Testis (tissue), 3 donors: Measurements from ENCODE around the gene SHF. TPM values are rescaled to one million over a fixed set of nuclear protein-coding genes. Genes with fewer than 3 reads are reported as not detected.

ENCODE experiments used
- DNase-seq: peaks from one replicate; pipeline ENCODE4 v3.0.0-alpha.2; 2019
- H3K27ac ChIP-seq, 2 donors: fragments of 200-600 bp; sonication (generic); one replicate each; pipeline ENCODE4 v1.5.1; 2019
- H3K27me3 ChIP-seq: fragments of 200-600 bp; sonication (generic); one replicate; pipeline ENCODE4 v1.5.1; 2019
- H3K36me3 ChIP-seq: fragments of 200-600 bp; sonication (generic); one replicate; pipeline ENCODE4 v1.5.1; 2017; ENCODE audit warnings: low read depth; ENCODE audit errors: missing control alignments
- H3K4me1 ChIP-seq: fragments of 200-600 bp; sonication (generic); one replicate; pipeline ENCODE4 v1.5.1; 2019
- H3K4me3 ChIP-seq, 2 donors: fragments of 200-600 bp; sonication (generic); one replicate each; pipeline ENCODE4 v1.5.1; 2017 to 2019
- H3K9me3 ChIP-seq: fragments of 200-600 bp; sonication (generic); one replicate; pipeline ENCODE4 v1.5.1; 2017
- POLR2A ChIP-seq: fragments of 450-650 bp; IDR thresholded peaks from one replicate; pipeline ENCODE4 v1.6.1; 2017; ENCODE audit warnings: antibody characterized with exemption, mild to moderate bottlenecking, moderate library complexity
- WGBS, 2 donors: methylation state at CpG; one replicate each; pipeline ENCODE4 v1.1.5; 2018; 5-methylcytosine and 5-hydroxymethylcytosine counted together
- intact Hi-C: fragments of 100-400 bp; cut with DNase I; formaldehyde crosslinking; loops from one replicate; pipeline ENCODE4 v1.15.1; 2023; ENCODE audit warnings: low total_unique reads
- polyA plus RNA-seq: library from polyadenylated mRNA; stranded (reverse); fragments of 350-450 nt; fragmentation: Illumina TruSeq; extraction: RNeasy Lipid Tissue Mini Kit (QIAGEN cat#74804); gene quantifications from one replicate; pipeline ENCODE4 v1.2.3, GENCODE V29; 2014; ENCODE audit warnings: low read depth, low replicate concordance; ENCODE audit not compliant: insufficient read depth
- total RNA-seq, 2 donors: library from RNA; depleted of rRNA; stranded (reverse); fragments of >200 nt; gene quantifications; one replicate each; pipeline ENCODE4 v1.2.3, GENCODE V29; 2016
- TF ChIP-seq, protein P1 (sequence below), 3 experiments: fragments of 450-650 bp in 2 of 3; fragments of 200-600 bp in 1 of 3; sonication (generic) in 1 of 3; IDR thresholded peaks; one replicate each; pipeline ENCODE4 v1.5.1; 2016 to 2019; ENCODE audit warnings: antibody characterized with exemption in 3 of 3, mild to moderate bottlenecking in 2 of 3, moderate library complexity in 1 of 3

The SHF gene
- total and polyA plus RNA-seq, 3 donors from 2014 or later = 9.3 to 13.2 (median 12.7) TPM

- Histone ChIP-seq H3K27ac (peak overlapping the region; percentile 42 to 75), H3K36me3 (no peaks in the 10 kb centered on the region), H3K4me3 (peak overlapping the region; percentile 72 to 77), H3K27me3 (no peaks in the 10 kb centered on the region), H3K4me1 (no peaks in the 10 kb centered on the region), H3K9me3 (no peaks in the 10 kb centered on the region)
- intact Hi-C loops = no loop called here
- TF ChIP-seq POLR2A = no peak
- TF ChIP-seq, protein P1, sequence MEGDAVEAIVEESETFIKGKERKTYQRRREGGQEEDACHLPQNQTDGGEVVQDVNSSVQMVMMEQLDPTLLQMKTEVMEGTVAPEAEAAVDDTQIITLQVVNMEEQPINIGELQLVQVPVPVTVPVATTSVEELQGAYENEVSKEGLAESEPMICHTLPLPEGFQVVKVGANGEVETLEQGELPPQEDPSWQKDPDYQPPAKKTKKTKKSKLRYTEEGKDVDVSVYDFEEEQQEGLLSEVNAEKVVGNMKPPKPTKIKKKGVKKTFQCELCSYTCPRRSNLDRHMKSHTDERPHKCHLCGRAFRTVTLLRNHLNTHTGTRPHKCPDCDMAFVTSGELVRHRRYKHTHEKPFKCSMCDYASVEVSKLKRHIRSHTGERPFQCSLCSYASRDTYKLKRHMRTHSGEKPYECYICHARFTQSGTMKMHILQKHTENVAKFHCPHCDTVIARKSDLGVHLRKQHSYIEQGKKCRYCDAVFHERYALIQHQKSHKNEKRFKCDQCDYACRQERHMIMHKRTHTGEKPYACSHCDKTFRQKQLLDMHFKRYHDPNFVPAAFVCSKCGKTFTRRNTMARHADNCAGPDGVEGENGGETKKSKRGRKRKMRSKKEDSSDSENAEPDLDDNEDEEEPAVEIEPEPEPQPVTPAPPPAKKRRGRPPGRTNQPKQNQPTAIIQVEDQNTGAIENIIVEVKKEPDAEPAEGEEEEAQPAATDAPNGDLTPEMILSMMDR (IDR thresholded peaks at IDR 0.05) = no peak
- DNase-seq = no peak
- WGBS, 2 donors = 1% methylated on average over 24 of the region's 43 CpGs; no CpG with 5 or more reads in 1 of the 2 donors
Measured at GRCh38 chr15:45187578-45187893, 230 bp downstream of the SHF start.

GRCh38 chr15:45186771-45187577, 792 bp downstream of the SHF start:
- WGBS, 2 donors = 22% methylated on average over 18 to 27 of the region's 42 CpGs
- H3K27me3 ChIP-seq = no peaks in the 10 kb centered on the region
- H3K9me3 ChIP-seq = no peaks in the 10 kb centered on the region
- H3K36me3 ChIP-seq = no peaks in the 10 kb centered on the region
- H3K4me3 ChIP-seq = peak overlapping the region; percentile 72 to 77
- DNase-seq = no peak
- peak overlapping the region; percentile 42 to 75 for H3K27ac ChIP-seq
- intact Hi-C loops = no loop called here
- no peak for TF ChIP-seq POLR2A
- TF ChIP-seq, protein P1 (IDR thresholded peaks at IDR 0.05) = no peak
- no peaks in the 10 kb centered on the region for H3K4me1 ChIP-seq

DNA sequence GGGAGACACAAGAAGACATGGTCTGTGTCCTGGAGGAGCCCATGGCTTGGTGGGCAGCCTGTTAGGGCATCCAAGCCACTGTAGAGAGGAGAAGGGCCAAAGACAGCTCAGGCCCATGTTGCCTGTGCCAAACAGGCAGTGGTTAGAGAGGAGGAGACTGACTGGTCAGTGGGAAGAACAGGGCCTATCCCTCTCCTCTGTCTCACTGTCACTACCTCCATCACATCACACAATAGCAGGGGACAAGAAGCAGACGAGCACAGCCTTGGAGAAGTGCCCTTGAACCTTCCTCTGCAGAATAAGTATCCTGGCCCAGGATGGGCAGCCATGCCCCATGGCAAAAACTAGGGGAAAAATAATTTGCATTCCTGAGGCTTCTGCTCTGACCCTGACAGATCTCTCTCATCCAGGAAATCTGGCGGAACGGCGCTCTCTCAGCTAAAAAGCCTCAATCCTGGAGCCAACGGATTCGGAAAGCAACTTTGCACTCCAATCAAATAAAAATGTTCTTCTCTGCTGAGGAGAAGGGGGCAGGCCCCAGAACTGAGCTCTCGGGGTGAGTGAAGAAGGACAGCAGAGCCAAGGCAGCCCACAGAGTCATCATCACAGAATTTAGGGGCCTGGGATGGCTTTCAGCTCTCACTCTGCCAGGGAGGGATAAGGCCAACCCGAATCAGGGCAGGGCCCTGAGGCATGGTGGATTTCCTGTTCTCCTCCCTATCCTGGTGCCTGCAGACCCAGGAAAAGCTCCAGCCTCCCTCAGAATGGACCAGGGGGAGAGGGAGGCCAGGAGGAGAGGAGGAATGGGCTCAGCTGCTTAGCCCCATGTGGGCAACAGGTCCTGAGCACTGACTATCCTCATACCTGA, 1.6 kb downstream of the SHF start:
- no peak overlapping the region for H3K4me3 ChIP-seq
- peak overlapping the region; percentile 12 to 75 for H3K27ac ChIP-seq
- no peaks in the 10 kb centered on the region for H3K4me1 ChIP-seq
- TF ChIP-seq, protein P1 (IDR thresholded peaks at IDR 0.05) = no peak
- no peak for TF ChIP-seq POLR2A
- WGBS, 2 donors = 28 to 35% methylated on average over 7 to 8 of the region's 8 CpGs
- no peaks in the 10 kb centered on the region for H3K9me3 ChIP-seq
- DNase-seq = no peak
- H3K27me3 ChIP-seq = no peaks in the 10 kb centered on the region
- intact Hi-C loops = no loop called here
- no peaks in the 10 kb centered on the region for H3K36me3 ChIP-seq

DNA sequence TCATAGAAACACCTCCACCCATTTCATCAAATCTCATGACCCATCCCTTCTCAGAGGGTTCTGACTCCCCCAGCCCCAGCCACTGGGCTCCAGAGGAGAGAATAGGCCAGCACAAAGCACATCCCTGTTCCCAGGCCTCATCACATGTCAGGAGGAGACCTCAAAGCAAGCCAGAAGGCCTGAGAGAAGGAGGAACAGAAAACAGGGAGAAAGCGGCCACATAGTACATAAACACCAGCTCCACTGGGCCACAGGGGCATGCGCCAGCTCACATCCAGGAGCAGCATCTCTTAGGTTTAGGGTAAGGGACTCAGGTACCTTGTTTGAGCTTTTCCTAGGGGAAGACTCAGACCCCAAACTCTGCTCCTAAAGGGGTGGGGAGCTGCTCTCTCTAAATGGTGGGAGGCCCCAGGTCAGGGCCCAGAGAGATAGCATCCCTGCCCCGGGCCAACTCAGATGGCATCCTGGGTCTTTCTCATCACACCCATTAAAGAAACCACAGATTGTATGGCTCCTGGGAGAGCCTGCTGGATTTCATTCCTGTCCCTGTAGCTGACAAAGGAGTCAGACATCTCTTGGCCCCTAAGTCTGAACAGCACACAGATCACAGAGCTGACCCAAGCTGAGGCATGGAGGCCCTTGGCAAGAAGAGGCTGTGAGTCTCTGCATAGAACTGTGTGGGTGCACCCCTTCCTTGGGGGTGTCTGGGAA, 2.5 kb downstream of the SHF start:
- H3K4me3 ChIP-seq = no peak overlapping the region
- intact Hi-C loops = no loop called here
- no peaks in the 10 kb centered on the region for H3K9me3 ChIP-seq
- 71 to 93% methylated on average over 1 to 3 of the region's 3 CpGs for WGBS, 2 donors
- no peaks in the 10 kb centered on the region for H3K27me3 ChIP-seq
- DNase-seq = no peak
- H3K4me1 ChIP-seq = no peaks in the 10 kb centered on the region
- no peaks in the 10 kb centered on the region for H3K36me3 ChIP-seq
- no peak for TF ChIP-seq POLR2A
- TF ChIP-seq, protein P1 (IDR thresholded peaks at IDR 0.05) = no peak
- H3K27ac ChIP-seq = no peak overlapping the region
